ENCODE data around the gene ZNF81. TPM values are rescaled to one million over a fixed set of nuclear protein-coding genes. Genes with fewer than 3 reads are reported as not detected.

ZNF81 gene
- total RNA-seq, 4 donors from 2014 or later = 5.0 to 13.4 (median 7.6) TPM

GRCh38 chrX:47880927-47881326 is 44.2 kb downstream of the ZNF81 start:
- TF ChIP-seq EP300 (IDR thresholded peaks at IDR 0.05) (no peak), POLR2A (IDR thresholded peaks at IDR 0.05) (no peak), CTCF (IDR thresholded peaks at IDR 0.05) (no peak), POLR2AphosphoS5 (IDR thresholded peaks at IDR 0.05) (no peak)
- H3K27ac ChIP-seq = no peak overlapping the region
- WGBS, 2 donors (ENCODE audit: low coverage in 1 of 2) = 71 to 90% methylated on average over 1 of the region's 1 CpG
- no peak for ATAC-seq
- peaks cover 0 to 3% (median 0%) of the 10 kb centered on the region in 3 donors for H3K9me3 ChIP-seq
- H3K4me1 ChIP-seq = no peaks in the 10 kb centered on the region
- H3K27me3 ChIP-seq = no peaks in the 10 kb centered on the region
- H3K36me3 ChIP-seq = peaks cover 0 to 10% of the 10 kb centered on the region in 2 donors
- H3K4me3 ChIP-seq = no peak overlapping the region

- H3K27me3 ChIP-seq = no peaks in the 10 kb centered on the region
- H3K27ac ChIP-seq = no peak overlapping the region
- H3K9me3 ChIP-seq = no peaks in the 10 kb centered on the region
- ATAC-seq = no peak
- no peak overlapping the region for H3K4me3 ChIP-seq
- H3K4me1 ChIP-seq = no peaks in the 10 kb centered on the region
- WGBS, 2 donors (ENCODE audit: low coverage in 1 of 2) = 59 to 100% methylated on average over 1 to 3 of the region's 3 CpGs
- TF ChIP-seq CTCF (IDR thresholded peaks at IDR 0.05) = no peak
- no peak for TF ChIP-seq POLR2A (IDR thresholded peaks at IDR 0.05)
- TF ChIP-seq EP300 (IDR thresholded peaks at IDR 0.05) = no peak
- no peak for TF ChIP-seq POLR2AphosphoS5 (IDR thresholded peaks at IDR 0.05)
- peaks cover 0 to 24% of the 10 kb centered on the region in 2 donors for H3K36me3 ChIP-seq
Measured at GRCh38 chrX:47885501-47885900, 48.8 kb downstream of the ZNF81 start.

GRCh38 chrX:47898024-47898423 is 61.3 kb downstream of the ZNF81 start:
- no peak overlapping the region for H3K4me3 ChIP-seq
- peaks cover 0 to 23% of the 10 kb centered on the region in 2 donors for H3K36me3 ChIP-seq
- H3K27ac ChIP-seq = no peak overlapping the region
- H3K27me3 ChIP-seq = no peaks in the 10 kb centered on the region
- H3K9me3 ChIP-seq = no peaks in the 10 kb centered on the region
- no peaks in the 10 kb centered on the region for H3K4me1 ChIP-seq
- TF ChIP-seq POLR2AphosphoS5 (IDR thresholded peaks at IDR 0.05) (no peak), EP300 (IDR thresholded peaks at IDR 0.05) (no peak), POLR2A (IDR thresholded peaks at IDR 0.05) (no peak), CTCF (IDR thresholded peaks at IDR 0.05) (no peak)
- ATAC-seq = no peak

- H3K4me1 ChIP-seq = no peaks in the 10 kb centered on the region
- no peak for ATAC-seq
- TF ChIP-seq POLR2AphosphoS5 (IDR thresholded peaks at IDR 0.05) = no peak
- TF ChIP-seq POLR2A (IDR thresholded peaks at IDR 0.05) = no peak
- TF ChIP-seq EP300 (IDR thresholded peaks at IDR 0.05) = no peak
- no peak overlapping the region for H3K4me3 ChIP-seq
- 51 to 56% methylated on average over 3 to 4 of the region's 4 CpGs for WGBS, 2 donors (ENCODE audit: low coverage in 1 of 2)
- H3K9me3 ChIP-seq = no peaks in the 10 kb centered on the region
- H3K27me3 ChIP-seq = no peaks in the 10 kb centered on the region
- H3K27ac ChIP-seq = no peak overlapping the region
- peaks cover 0 to 13% of the 10 kb centered on the region in 2 donors for H3K36me3 ChIP-seq
Measured at GRCh38 chrX:47900833-47901232, 64.1 kb downstream of the ZNF81 start.

- H3K36me3 ChIP-seq = peaks cover 0 to 8% of the 10 kb centered on the region in 2 donors
- 78 to 79% methylated on average over 1 to 2 of the region's 2 CpGs for WGBS, 2 donors (ENCODE audit: low coverage in 1 of 2)
- H3K27me3 ChIP-seq = no peaks in the 10 kb centered on the region
- ATAC-seq = no peak
- no peak overlapping the region for H3K4me3 ChIP-seq
- H3K9me3 ChIP-seq = no peaks in the 10 kb centered on the region
- H3K27ac ChIP-seq = no peak overlapping the region
- TF ChIP-seq POLR2A (IDR thresholded peaks at IDR 0.05) = no peak
- TF ChIP-seq POLR2AphosphoS5 (IDR thresholded peaks at IDR 0.05) = no peak
- no peak for TF ChIP-seq EP300 (IDR thresholded peaks at IDR 0.05)
- TF ChIP-seq CTCF (IDR thresholded peaks at IDR 0.05) = no peak
- H3K4me1 ChIP-seq = no peaks in the 10 kb centered on the region
Measured at GRCh38 chrX:47902161-47902560, 65.5 kb downstream of the ZNF81 start.

Data from gastroesophageal sphincter (tissue), 4 donors.